DMS53 (cell line): ENCODE measurements around the gene PCDHGB5.
"Not testable (repeated sequence)": the region's sequence is repeated elsewhere in the genome, so short reads cannot be mapped to it uniquely, and the experiment has no call there.

Experiments
- DNase-seq: peaks from one replicate; lab custom pipeline; 2025; lab: John Stamatoyannopoulos, UW

PCDHGB5 gene

GRCh38 chr5:141397756-141398551 is at the start of gene PCDHGB5:
PCDHGB5 (plus strand) TSS chr5:141397947; CDS start chr5:141398128, 181 bp downstream.
- peak; percentile 67 for DNase-seq

GRCh38 chr5:141349917-141350619 is 47.7 kb upstream of the PCDHGB5 start, which contains the start of gene PCDHGB1:
PCDHGB1 (plus strand) TSS chr5:141350099; CDS start chr5:141350261, 162 bp downstream.
- DNase-seq = peak; percentile 94

DNA sequence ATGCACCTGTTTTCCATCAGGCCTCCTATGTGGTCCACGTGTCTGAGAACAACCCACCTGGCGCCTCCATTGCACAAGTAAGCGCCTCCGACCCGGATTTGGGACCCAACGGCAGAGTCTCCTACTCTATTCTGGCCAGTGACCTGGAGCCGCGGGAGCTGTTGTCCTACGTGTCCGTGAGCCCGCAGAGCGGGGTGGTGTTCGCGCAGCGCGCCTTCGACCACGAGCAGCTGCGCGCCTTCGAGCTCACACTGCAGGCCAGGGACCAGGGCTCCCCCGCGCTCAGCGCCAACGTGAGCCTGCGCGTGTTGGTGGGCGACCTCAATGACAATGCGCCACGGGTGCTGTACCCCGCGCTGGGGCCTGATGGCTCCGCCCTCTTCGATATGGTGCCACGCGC is 46.2 kb upstream of the PCDHGB5 start:
- no peak for DNase-seq

DNA sequence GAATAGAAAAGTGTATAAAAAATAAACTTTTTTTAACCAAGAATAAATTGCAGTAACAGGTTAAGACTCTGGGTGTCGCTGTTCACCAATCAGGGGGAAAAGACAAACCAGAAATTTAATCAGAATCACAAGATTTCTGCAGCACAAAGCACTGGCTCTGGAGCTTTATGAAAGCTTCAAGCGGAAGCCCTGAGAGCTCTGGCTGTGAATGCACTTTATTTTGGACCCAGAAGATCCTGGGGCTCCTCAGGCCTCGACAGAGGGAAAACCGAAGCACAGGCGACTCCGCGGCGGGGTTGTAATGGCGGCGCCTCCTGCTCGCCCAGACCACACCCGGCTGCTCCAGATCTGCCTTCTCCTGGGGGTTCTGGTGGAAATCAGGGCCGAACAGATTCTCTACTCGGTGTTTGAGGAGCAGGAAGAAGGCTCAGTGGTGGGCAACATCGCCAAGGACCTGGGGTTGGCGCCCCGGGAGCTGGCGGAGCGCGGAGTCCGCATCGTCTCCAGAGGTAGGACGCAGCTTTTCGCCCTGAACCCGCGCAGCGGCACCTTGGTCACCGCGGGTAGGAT is 42.8 kb upstream of the PCDHGB5 start, which contains the start of gene PCDHGA4:
PCDHGA4 (plus strand) TSS at position 122 of the 570 bp plus-strand sequence; CDS start at position 209, 87 bp downstream.
- peak; percentile 45 for DNase-seq

DNA sequence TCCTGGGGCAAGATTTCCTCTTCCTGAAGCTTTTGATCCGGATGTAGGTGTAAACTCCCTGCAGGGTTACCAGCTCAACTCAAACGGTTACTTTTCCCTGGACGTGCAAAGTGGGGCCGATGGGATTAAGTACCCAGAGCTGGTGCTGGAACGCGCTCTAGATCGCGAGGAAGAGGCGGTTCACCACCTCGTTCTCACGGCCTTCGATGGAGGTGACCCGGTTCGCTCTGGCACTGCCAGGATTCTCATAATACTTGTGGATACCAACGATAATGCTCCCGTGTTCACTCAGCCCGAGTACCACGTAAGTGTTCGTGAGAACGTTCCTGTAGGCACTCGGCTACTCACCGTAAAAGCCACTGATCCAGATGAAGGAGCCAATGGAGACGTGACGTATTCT is 42.1 kb upstream of the PCDHGB5 start:
- DNase-seq = no peak

- no peak for DNase-seq
These were observed 41.6 kb upstream of the PCDHGB5 start for GRCh38 chr5:141356133-141356532.

GRCh38 chr5:141356950-141357349 is 40.8 kb upstream of the PCDHGB5 start:
- DNase-seq = no peak

GRCh38 chr5:141359790-141360426 is 37.8 kb upstream of the PCDHGB5 start, which contains the start of gene PCDHGB2:
PCDHGB2 (plus strand) TSS chr5:141359994; CDS start chr5:141360136, 142 bp downstream.
- peak; percentile 63 for DNase-seq

DNA sequence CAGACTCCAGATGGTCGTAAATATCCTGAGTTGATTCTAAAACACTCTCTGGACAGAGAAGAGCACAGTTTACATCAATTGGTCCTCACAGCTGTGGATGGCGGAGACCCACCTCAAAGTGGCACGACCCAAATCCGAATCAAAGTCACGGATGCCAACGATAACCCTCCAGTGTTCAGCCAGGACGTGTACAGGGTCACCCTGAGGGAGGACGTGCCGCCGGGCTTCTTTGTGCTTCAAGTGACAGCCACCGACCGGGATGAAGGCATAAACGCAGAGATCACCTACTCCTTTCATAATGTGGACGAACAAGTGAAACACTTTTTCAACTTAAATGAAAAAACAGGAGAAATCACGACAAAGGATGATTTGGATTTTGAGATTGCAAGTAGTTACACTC is 37.1 kb upstream of the PCDHGB5 start:
- no peak for DNase-seq

DNA sequence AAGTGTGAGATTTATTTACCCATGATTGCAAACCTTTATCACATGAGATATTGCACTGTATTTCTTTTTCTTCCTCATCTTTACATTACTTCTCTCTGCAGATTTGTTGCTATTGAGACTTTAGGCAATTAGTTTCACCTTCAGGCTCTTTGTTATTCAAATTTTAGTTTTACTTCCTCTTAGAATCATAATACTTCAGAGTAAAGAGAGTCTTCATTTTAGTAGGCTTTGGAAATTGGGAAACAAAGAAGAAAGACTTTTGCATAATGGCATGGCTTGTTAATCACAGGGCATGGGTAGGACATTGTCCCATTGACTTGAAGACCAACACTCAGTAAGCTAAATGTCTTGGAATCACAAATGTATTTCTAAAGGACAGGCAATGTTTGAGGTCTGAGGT is 35.0 kb upstream of the PCDHGB5 start:
- no peak for DNase-seq

GRCh38 chr5:141363952-141364660 is 33.6 kb upstream of the PCDHGB5 start, which contains the start of gene PCDHGA5:
PCDHGA5 (plus strand) TSS chr5:141364162; CDS start chr5:141364331, 169 bp downstream.
- peak; percentile 20 for DNase-seq

DNA sequence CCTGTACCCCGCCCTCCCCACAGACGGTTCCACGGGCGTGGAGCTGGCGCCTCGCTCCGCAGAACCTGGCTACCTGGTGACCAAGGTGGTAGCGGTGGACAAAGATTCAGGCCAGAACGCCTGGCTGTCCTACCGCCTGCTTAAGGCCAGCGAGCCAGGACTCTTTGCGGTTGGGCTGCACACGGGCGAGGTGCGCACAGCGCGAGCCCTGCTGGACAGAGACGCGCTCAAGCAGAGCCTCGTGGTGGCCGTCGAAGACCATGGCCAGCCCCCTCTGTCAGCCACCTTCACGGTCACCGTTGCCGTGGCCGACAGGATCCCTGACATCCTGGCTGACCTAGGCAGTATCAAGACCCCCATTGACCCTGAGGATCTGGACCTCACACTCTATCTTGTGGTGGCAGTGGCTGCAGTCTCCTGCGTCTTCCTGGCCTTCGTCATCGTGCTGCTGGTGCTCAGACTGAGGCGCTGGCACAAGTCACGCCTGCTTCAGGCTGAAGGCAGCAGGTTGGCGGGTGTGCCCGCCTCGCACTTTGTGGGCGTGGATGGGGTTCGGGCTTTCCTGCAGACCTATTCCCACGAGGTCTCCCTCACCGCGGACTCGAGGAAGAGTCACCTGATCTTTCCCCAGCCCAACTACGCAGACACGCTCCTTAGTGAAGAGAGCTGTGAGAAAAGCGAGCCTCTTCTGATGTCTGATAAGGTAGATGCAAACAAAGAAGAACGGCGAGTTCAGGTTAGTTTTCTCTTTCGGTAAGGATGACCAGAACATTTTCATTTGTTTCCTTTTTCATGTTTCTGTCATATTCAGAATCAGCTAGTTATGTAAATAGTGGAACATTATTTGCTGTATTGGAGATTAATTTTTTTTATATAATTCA is 31.5 kb upstream of the PCDHGB5 start:
- DNase-seq = no peak

DNA sequence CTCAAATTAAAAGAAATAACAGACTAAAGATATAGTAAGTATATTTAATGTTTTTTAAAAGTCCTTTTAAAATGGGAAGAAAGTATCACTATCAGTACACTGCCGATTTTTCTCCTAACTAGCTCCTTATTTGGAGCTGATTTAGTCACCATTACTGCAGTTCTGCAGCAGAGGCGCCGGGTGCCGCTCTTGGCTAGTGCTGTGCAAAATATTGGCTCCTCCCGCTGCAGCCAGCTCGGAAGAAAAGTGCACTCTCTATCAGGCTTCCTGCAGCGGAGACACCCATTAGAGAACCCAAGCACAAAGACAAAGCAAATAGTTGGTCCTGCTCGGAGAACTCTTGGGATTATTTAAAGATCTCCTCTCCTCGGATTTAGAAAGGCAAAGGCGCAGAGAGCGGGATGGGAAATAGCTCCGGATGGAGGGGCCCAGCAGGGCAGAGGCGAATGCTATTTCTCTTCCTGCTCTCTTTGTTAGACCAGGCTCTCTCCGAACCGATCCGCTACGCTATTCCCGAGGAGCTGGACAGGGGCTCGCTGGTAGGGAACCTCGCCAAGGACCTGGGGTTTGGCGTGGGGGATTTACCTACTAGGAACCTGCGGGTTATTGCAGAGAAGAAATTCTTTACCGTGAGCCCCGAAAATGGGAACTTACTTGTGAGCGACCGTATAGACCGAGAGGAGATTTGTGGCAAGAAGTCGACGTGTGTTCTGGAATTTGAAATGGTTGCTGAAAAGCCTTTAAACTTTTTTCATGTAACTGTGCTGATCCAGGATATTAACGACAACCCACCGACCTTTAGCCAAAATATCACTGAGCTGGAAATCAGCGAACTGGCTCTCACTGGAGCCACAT is 27.5 kb upstream of the PCDHGB5 start, which contains the start of gene PCDHGB3:
PCDHGB3 (plus strand) TSS at position 249 of the 855 bp plus-strand sequence; CDS start at position 402, 153 bp downstream.
- DNase-seq = peak; percentile 65

DNA sequence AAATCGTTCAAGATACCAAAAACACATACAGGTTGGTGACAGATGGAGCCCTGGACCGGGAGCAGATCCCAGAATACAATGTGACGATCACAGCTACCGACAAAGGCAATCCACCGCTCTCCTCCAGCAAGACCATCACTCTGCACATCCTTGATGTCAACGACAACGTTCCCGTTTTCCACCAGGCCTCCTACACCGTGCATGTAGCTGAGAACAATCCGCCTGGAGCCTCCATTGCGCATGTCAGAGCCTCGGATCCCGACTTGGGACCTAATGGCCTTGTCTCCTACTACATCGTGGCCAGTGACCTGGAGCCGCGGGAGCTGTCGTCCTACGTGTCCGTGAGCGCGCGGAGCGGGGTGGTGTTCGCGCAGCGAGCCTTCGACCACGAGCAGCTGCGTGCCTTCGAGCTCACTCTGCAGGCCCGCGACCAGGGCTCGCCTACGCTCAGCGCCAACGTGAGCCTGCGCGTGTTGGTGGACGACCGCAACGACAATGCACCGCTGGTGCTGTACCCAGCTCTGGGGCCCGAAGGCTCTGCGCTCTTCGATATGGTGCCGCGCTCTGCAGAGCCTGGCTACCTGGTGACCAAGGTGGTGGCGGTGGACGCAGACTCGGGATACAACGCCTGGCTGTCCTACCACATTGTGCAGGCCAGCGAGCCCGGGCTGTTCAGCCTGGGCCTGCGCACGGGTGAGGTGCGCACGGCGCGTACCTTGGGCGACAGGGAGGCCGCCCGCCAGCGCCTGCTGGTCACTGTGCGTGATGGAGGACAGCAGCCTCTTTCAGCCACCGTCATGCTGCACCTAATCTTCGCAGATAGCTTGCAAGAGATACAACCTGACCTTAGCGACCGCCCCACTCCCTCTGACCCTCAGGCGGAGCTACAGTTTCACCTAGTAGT is 25.9 kb upstream of the PCDHGB5 start:
- DNase-seq = no peak

GRCh38 chr5:141373673-141374317 is 24.0 kb upstream of the PCDHGB5 start, which contains the start of gene PCDHGA6:
PCDHGA6 (plus strand) TSS chr5:141373891; CDS start chr5:141374084, 193 bp downstream.
- peak; percentile 60 for DNase-seq

DNA sequence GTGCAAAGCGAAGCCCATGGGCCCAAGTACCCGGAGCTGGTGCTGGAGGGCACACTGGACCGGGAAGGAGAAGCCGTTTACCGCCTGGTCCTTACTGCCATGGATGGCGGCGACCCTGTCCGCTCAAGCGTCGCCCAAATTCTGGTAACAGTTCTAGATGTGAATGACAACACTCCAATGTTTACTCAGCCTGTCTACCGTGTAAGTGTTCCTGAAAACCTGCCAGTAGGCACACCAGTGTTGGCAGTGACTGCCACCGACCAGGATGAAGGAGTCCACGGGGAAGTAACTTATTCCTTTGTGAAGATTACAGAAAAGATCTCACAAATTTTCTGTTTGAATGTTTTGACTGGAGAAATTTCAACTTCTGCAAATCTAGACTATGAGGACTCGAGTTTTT is 23.1 kb upstream of the PCDHGB5 start:
- no peak for DNase-seq

GRCh38 chr5:141375444-141376155 is 22.1 kb upstream of the PCDHGB5 start:
- not testable (repeated sequence) for DNase-seq
